ENCODE results near the gene NT5DC2.

GRCh38 chr3:52554026-52554755 is 20.5 kb upstream of the NT5DC2 start:
- TF ChIP-seq CTCF (IDR thresholded peaks at IDR 0.05; ENCODE audit: poor library complexity), result no peak
- no peak for TF ChIP-seq EZH2 (IDR thresholded peaks at IDR 0.05; ENCODE audit: borderline replicate concordance)
- TF ChIP-seq EZH2phosphoT487 (IDR thresholded peaks at IDR 0.05; ENCODE audit: low read depth, severe bottlenecking, unreplicated experiment), result no peak
